SK-N-SH (cell line): ENCODE data around the gene AVP. TPM values are rescaled to one million over a fixed set of nuclear protein-coding genes. Genes with fewer than 3 reads are reported as not detected.

Experiments used
- CTCF ChIA-PET: fragments of 300-600, 350-600 bp; formaldehyde crosslinking; extraction: SDS; loops from one replicate; lab custom pipeline; 2021; lab: Yijun Ruan, JAX
- POLR2A ChIA-PET: fragments of 350-600 bp; sonication (Branson Sonifier 250); formaldehyde crosslinking; extraction: SDS; loops from one replicate; lab custom pipeline; 2020; ENCODE audit warnings: antibody characterized with exemption, inconsistent platforms; lab: Yijun Ruan, JAX
- DNase-seq: peaks from one replicate; pipeline ENCODE4 v3.0.0; 2012
- H2AFZ ChIP-seq: fragments of 200-600 bp; sonication (generic); 2 replicates; pipeline ENCODE4 v1.8.1; 2016; ENCODE audit warnings: antibody characterized with exemption, mild to moderate bottlenecking, low read depth
- H3F3A ChIP-seq: fragments of 200-600 bp; sonication (generic); replicated peaks from 2 replicates; pipeline ENCODE3; 2016; ENCODE audit warnings: antibody characterized with exemption, mild to moderate bottlenecking; ENCODE audit not compliant: insufficient read depth
- H3K27ac ChIP-seq, 2 experiments: fragments of 200-500 bp in 1 of 2; fragments of 200-600 bp in 1 of 2; sonication (Bioruptor generic) in 1 of 2; sonication (generic), shearing (Covaris generic) in 1 of 2; 2 replicates each; pipeline versions ENCODE4 v1.5.1 to v1.6.1; 2014 to 2016; ENCODE audit warnings: low read depth in 2 of 2, inconsistent platforms in 1 of 2, low read length in 1 of 2, mild to moderate bottlenecking in 1 of 2, mixed read lengths in 1 of 2
- H3K27me3 ChIP-seq: fragments of 200-600 bp; sonication (generic), shearing (Covaris generic); 2 replicates; pipeline ENCODE4 v1.6.1; 2016; ENCODE audit warnings: mixed run types; ENCODE audit not compliant: insufficient read depth
- H3K36me3 ChIP-seq, 2 experiments: fragments of 200-500 bp in 1 of 2; fragments of 200-600 bp in 1 of 2; sonication (Bioruptor generic) in 1 of 2; sonication (generic) in 1 of 2; replicated peaks in 1 of 2; 2 replicates each; pipeline versions ENCODE3 to v1.5.1; 2014 to 2016; ENCODE audit warnings: low read length in 1 of 2, mild to moderate bottlenecking in 1 of 2; ENCODE audit not compliant: insufficient read depth in 2 of 2, control insufficient read depth in 1 of 2
- H3K4me1 ChIP-seq, 2 experiments: fragments of 200-500 bp in 1 of 2; fragments of 200-600 bp in 1 of 2; sonication (Bioruptor generic) in 1 of 2; sonication (generic), shearing (Covaris generic) in 1 of 2; 2 replicates each; pipeline versions ENCODE4 v1.5.1 to v1.6.1; 2014 to 2016; ENCODE audit warnings: low read depth in 1 of 2, low read length in 1 of 2, mixed run types in 1 of 2; ENCODE audit not compliant: insufficient read depth in 2 of 2, control insufficient read depth in 1 of 2
- H3K4me2 ChIP-seq: fragments of 200-600 bp; sonication (generic), shearing (Covaris generic); 2 replicates; pipeline ENCODE4 v1.6.1; 2017; ENCODE audit warnings: mixed run types
- H3K4me3 ChIP-seq, 2 experiments: fragments of 200-500 bp in 1 of 2; fragments of 200-600 bp in 1 of 2; sonication (Bioruptor generic) in 1 of 2; sonication (generic), shearing (Covaris generic) in 1 of 2; 2 replicates each; pipeline versions ENCODE4 v1.5.1 to v1.8.1; 2014 to 2016; ENCODE audit warnings: low read depth in 2 of 2, inconsistent platforms in 1 of 2, low read length in 1 of 2, mild to moderate bottlenecking in 1 of 2, mixed read lengths in 1 of 2, moderate library complexity in 1 of 2
- H3K79me2 ChIP-seq: fragments of 200-600 bp; sonication (generic); 2 replicates; pipeline ENCODE4 v1.8.1; 2017; ENCODE audit warnings: mild to moderate bottlenecking; ENCODE audit not compliant: insufficient read depth
- H3K9ac ChIP-seq: fragments of 200-600 bp; sonication (generic); 2 replicates; pipeline ENCODE4 v1.6.1; 2017; ENCODE audit warnings: mixed run types
- H3K9me2 ChIP-seq: fragments of 200-600 bp; sonication (generic); 2 replicates; pipeline ENCODE4 v1.6.1; 2017; ENCODE audit warnings: mixed run types
- H3K9me3 ChIP-seq: fragments of 200-600 bp; sonication (generic); 2 replicates; pipeline ENCODE4 v1.6.1; 2017; ENCODE audit warnings: mixed run types, mild to moderate bottlenecking, moderate library complexity
- H4K20me1 ChIP-seq: fragments of 200-600 bp; sonication (generic); 2 replicates; pipeline ENCODE4 v1.6.1; 2017; ENCODE audit warnings: mild to moderate bottlenecking, mixed run types; ENCODE audit not compliant: insufficient read depth
- CHD2 ChIP-seq: fragments of 150-350 bp; IDR thresholded peaks from 2 replicates; pipeline ENCODE4 v1.6.1; 2018; ENCODE audit warnings: low read length; ENCODE audit not compliant: partially characterized antibody
- ELF1 ChIP-seq: IDR thresholded peaks from 2 replicates; pipeline ENCODE4 v1.4.0; 2012
- EP300 ChIP-seq, 2 experiments: IDR thresholded peaks; 2 replicates each; pipeline versions ENCODE4 v1.4.0 to v1.6.1; 2012; ENCODE audit warnings: borderline replicate concordance in 1 of 2, low read depth in 1 of 2, low read length in 1 of 2
- EZH2phosphoT487 ChIP-seq: fragments of 200-600 bp; sonication (generic); IDR thresholded peaks from 2 replicates; pipeline ENCODE4 v1.6.1; 2017; ENCODE audit warnings: low read depth, mixed run types, mild to moderate bottlenecking, antibody characterized with exemption, moderate library complexity, borderline replicate concordance
- FOSL2 ChIP-seq: IDR thresholded peaks from 2 replicates; pipeline ENCODE4 v1.4.0; 2012; ENCODE audit warnings: low read depth, mild to moderate bottlenecking, moderate library complexity, borderline replicate concordance
- FOXJ3 ChIP-seq: sonication (generic); formaldehyde crosslinking; IDR thresholded peaks from 2 replicates; pipeline ENCODE4 v1.5.1; 2020; ENCODE audit warnings: mild to moderate bottlenecking, missing genetic modification reagents
- FOXM1 ChIP-seq: IDR thresholded peaks from 2 replicates; pipeline ENCODE4 v1.4.0; 2012; ENCODE audit warnings: low read depth, mild to moderate bottlenecking
- JUND ChIP-seq: IDR thresholded peaks from 2 replicates; pipeline ENCODE4 v1.4.0; 2012
- MEF2A ChIP-seq: IDR thresholded peaks from 2 replicates; pipeline ENCODE4 v1.4.0; 2012; ENCODE audit warnings: low read depth, borderline replicate concordance
- MXI1 ChIP-seq: IDR thresholded peaks from 2 replicates; pipeline ENCODE4 v1.6.1; 2012; ENCODE audit warnings: mild to moderate bottlenecking, low read depth, low read length, improper control_type of control experiment
- RAD21 ChIP-seq: IDR thresholded peaks from 2 replicates; pipeline ENCODE4 v1.6.1; 2012; ENCODE audit warnings: mild to moderate bottlenecking, low read length
- RCOR1 ChIP-seq: fragments of 150-350 bp; IDR thresholded peaks from 2 replicates; pipeline ENCODE4 v1.6.1; 2017; ENCODE audit warnings: antibody characterized with exemption, low read length
- RFX5 ChIP-seq: IDR thresholded peaks from 2 replicates; pipeline ENCODE4 v1.6.1; 2012; ENCODE audit warnings: mild to moderate bottlenecking, improper control_type of control experiment, low read length
- SIN3A ChIP-seq: IDR thresholded peaks from 2 replicates; pipeline ENCODE4 v1.6.1; 2012; ENCODE audit warnings: low read depth, mild to moderate bottlenecking, low read length, moderate library complexity, borderline replicate concordance
- TCF12 ChIP-seq: IDR thresholded peaks from 2 replicates; pipeline ENCODE4 v1.4.0; 2012
- TEAD4 ChIP-seq: IDR thresholded peaks from 2 replicates; pipeline ENCODE4 v1.4.0; 2012; ENCODE audit warnings: mild to moderate bottlenecking, borderline replicate concordance; ENCODE audit not compliant: insufficient read depth
- WGBS: methylation state at CpG from one replicate; pipeline ENCODE4 v1.1.6; 2017; ENCODE audit warnings: low lambda C conversion rate; 5-methylcytosine and 5-hydroxymethylcytosine counted together
- polyA plus RNA-seq, 3 experiments: library from polyadenylated mRNA; depleted of rRNA; stranded (reverse); fragments of >200 nt; gene quantifications; 2 replicates each; pipeline ENCODE4 v1.2.3, GENCODE V29; 2012
- TF ChIP-seq, protein P1 (sequence below): fragments of 150-350 bp; IDR thresholded peaks from 2 replicates; pipeline ENCODE4 v1.6.1; 2016; ENCODE audit warnings: mild to moderate bottlenecking, low read depth, low read length
- TF ChIP-seq, protein P2 (sequence below): IDR thresholded peaks from 2 replicates; pipeline ENCODE4 v1.4.0; 2012; ENCODE audit warnings: low read depth
- TF ChIP-seq, protein P3 (sequence below): fragments of 200-600 bp; sonication (generic); IDR thresholded peaks from 2 replicates; pipeline ENCODE4 v1.6.1; 2017; ENCODE audit warnings: antibody characterized with exemption, mild to moderate bottlenecking, moderate library complexity
- TF ChIP-seq, protein P4 (sequence below): IDR thresholded peaks from 2 replicates; pipeline ENCODE4; 2012
- TF ChIP-seq, protein P5 (sequence below): IDR thresholded peaks from 2 replicates; pipeline ENCODE4 v1.4.0; 2012; ENCODE audit warnings: low read depth, borderline replicate concordance

Gene AVP
- polyA plus RNA-seq, 1 of the 3 experiments (the other 2 are of a cell fraction), result not detected

DNA sequence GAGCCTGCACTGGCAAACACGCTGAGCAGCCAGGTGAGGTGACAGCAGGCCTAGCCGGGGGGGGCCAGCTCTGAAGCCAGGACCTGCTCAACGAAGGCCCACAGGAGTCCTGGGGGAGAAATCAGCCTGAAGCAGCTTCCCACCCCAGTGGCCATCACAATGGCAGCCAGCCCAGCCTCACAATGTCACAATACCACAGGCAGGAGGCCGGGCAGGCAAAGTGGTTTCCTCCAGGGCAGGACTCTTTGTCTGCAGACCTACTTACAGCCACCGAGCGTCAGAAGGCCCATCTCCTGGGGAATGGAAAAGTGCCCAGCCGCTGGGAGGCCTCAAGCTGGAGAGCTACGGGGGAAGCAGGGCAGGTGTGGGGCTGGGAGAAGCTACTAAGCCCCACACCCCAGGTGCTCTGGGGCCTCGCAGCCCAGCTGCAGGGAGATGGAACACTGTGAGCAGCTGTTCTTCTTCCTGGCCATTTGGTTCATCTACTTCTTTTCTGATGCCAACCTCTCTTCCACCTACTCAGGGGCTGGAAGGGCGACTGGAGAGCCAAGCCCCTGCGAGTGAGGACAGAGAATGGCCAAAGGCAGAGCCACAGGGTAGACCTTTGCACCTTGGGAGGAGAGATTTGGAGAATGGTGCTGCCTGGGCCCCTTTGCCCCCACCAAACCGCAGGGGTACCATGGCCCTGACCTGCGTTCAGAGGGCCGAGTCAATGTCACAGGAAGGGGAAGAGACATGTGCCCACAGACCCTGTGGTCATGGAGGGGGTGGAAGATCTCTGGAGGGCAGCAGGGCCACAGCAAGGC is 22.3 kb upstream of the AVP start:
- Histone ChIP-seq H3K9me3 (no peaks in the 10 kb centered on the region), H3F3A (no peaks in the 10 kb centered on the region), H3K4me3 (no peak overlapping the region), H3K4me2 (no peak overlapping the region), H3K27ac (no peak overlapping the region), H3K79me2 (no peaks in the 10 kb centered on the region), H3K27me3 (no peaks in the 10 kb centered on the region), H3K36me3 (peaks cover 0 to 14% of the 10 kb centered on the region in 2 experiments), H3K9me2 (no peaks in the 10 kb centered on the region), H3K9ac (no peak overlapping the region), H3K4me1 (no peaks in the 10 kb centered on the region), H2AFZ (no peak overlapping the region), H4K20me1 (no peaks in the 10 kb centered on the region)
- CTCF ChIA-PET, result interaction anchor here (0.9 kb wide), 1 partner anchor 8 kb away, joined by 3 read pairs; no protein-coding TSS in a partner anchor
- TF ChIP-seq, protein P1, sequence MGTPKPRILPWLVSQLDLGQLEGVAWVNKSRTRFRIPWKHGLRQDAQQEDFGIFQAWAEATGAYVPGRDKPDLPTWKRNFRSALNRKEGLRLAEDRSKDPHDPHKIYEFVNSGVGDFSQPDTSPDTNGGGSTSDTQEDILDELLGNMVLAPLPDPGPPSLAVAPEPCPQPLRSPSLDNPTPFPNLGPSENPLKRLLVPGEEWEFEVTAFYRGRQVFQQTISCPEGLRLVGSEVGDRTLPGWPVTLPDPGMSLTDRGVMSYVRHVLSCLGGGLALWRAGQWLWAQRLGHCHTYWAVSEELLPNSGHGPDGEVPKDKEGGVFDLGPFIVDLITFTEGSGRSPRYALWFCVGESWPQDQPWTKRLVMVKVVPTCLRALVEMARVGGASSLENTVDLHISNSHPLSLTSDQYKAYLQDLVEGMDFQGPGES, result no peak
- TF ChIP-seq CHD2, result no peak
- no peak for TF ChIP-seq ELF1
- no peak for TF ChIP-seq FOXJ3 (CRISPR knock-in tag)
- no peak for TF ChIP-seq EZH2phosphoT487
- TF ChIP-seq MXI1, result no peak
- TF ChIP-seq, protein P2, sequence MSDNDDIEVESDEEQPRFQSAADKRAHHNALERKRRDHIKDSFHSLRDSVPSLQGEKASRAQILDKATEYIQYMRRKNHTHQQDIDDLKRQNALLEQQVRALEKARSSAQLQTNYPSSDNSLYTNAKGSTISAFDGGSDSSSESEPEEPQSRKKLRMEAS, result no peak
- no peak for TF ChIP-seq FOSL2
- POLR2A ChIA-PET, result no interaction called here
- DNase-seq, result no peak
- WGBS, result 87% methylated on average over 9 of the region's 14 CpGs

DNA sequence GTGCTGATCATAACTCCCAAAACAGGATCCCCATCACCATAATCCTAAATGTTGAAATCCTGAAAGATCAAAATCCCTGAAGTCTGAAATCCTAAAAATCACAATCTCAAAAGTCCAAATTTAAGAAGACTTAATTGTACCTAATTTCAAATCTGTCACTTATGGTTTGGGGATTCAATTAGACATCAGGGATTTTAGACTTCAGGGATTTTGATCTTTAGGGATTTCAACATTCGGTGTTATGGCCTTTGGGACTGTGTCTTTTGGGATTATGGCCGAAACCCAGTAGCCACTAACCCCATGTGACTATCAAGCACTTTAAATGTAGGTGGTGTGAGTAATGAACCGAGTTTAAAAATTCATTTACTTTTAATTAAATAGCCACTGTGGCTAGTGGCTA is 21.7 kb upstream of the AVP start:
- Histone ChIP-seq H3K36me3 (peaks cover 0 to 14% of the 10 kb centered on the region in 2 experiments), H4K20me1 (no peaks in the 10 kb centered on the region), H3K27ac (no peak overlapping the region), H3K9me2 (no peaks in the 10 kb centered on the region), H3K4me1 (no peaks in the 10 kb centered on the region), H3K9ac (no peak overlapping the region), H3K9me3 (no peaks in the 10 kb centered on the region), H3K4me2 (no peak overlapping the region), H2AFZ (no peak overlapping the region), H3K79me2 (no peaks in the 10 kb centered on the region), H3K4me3 (no peak overlapping the region), H3K27me3 (no peaks in the 10 kb centered on the region), H3F3A (no peaks in the 10 kb centered on the region)
- 86% methylated on average over 3 of the region's 3 CpGs for WGBS
- CTCF ChIA-PET, result no interaction called here
- no peak for DNase-seq
- POLR2A ChIA-PET, result no interaction called here
- TF ChIP-seq, protein P2, result no peak
- TF ChIP-seq, protein P3, sequence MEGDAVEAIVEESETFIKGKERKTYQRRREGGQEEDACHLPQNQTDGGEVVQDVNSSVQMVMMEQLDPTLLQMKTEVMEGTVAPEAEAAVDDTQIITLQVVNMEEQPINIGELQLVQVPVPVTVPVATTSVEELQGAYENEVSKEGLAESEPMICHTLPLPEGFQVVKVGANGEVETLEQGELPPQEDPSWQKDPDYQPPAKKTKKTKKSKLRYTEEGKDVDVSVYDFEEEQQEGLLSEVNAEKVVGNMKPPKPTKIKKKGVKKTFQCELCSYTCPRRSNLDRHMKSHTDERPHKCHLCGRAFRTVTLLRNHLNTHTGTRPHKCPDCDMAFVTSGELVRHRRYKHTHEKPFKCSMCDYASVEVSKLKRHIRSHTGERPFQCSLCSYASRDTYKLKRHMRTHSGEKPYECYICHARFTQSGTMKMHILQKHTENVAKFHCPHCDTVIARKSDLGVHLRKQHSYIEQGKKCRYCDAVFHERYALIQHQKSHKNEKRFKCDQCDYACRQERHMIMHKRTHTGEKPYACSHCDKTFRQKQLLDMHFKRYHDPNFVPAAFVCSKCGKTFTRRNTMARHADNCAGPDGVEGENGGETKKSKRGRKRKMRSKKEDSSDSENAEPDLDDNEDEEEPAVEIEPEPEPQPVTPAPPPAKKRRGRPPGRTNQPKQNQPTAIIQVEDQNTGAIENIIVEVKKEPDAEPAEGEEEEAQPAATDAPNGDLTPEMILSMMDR, result no peak
- TF ChIP-seq RFX5, result no peak
- TF ChIP-seq ELF1, result no peak
- TF ChIP-seq RAD21, result no peak
- TF ChIP-seq FOXM1, result no peak
- TF ChIP-seq MEF2A, result no peak
- no peak for TF ChIP-seq RCOR1
- no peak for TF ChIP-seq TCF12
- TF ChIP-seq TEAD4, result no peak
- no peak for TF ChIP-seq EZH2phosphoT487
- TF ChIP-seq, protein P4, sequence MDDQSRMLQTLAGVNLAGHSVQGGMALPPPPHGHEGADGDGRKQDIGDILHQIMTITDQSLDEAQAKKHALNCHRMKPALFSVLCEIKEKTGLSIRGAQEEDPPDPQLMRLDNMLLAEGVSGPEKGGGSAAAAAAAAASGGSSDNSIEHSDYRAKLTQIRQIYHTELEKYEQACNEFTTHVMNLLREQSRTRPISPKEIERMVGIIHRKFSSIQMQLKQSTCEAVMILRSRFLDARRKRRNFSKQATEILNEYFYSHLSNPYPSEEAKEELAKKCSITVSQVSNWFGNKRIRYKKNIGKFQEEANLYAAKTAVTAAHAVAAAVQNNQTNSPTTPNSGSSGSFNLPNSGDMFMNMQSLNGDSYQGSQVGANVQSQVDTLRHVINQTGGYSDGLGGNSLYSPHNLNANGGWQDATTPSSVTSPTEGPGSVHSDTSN, result no peak
- no peak for TF ChIP-seq SIN3A
- no peak for TF ChIP-seq EP300 (IDR thresholded peaks at IDR 0.05; ENCODE audit: borderline replicate concordance in 1 of 2, low read depth in 1 of 2, low read length in 1 of 2)
- no peak for TF ChIP-seq FOSL2
- TF ChIP-seq JUND, result no peak
- TF ChIP-seq, protein P5, sequence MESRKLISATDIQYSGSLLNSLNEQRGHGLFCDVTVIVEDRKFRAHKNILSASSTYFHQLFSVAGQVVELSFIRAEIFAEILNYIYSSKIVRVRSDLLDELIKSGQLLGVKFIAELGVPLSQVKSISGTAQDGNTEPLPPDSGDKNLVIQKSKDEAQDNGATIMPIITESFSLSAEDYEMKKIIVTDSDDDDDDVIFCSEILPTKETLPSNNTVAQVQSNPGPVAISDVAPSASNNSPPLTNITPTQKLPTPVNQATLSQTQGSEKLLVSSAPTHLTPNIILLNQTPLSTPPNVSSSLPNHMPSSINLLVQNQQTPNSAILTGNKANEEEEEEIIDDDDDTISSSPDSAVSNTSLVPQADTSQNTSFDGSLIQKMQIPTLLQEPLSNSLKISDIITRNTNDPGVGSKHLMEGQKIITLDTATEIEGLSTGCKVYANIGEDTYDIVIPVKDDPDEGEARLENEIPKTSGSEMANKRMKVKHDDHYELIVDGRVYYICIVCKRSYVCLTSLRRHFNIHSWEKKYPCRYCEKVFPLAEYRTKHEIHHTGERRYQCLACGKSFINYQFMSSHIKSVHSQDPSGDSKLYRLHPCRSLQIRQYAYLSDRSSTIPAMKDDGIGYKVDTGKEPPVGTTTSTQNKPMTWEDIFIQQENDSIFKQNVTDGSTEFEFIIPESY, result no peak
